HepG2 (cell line): Measurements from ENCODE around the gene ZNF74. TPM values are rescaled to one million over a fixed set of nuclear protein-coding genes. Genes with fewer than 3 reads are reported as not detected.

Experiments used
- ATAC-seq: fragments of 200-7000 bp; cut with Tn5 transposase; 3 replicates; pipeline ENCODE4 v1.9.1; 2020; ENCODE audit warnings: mild to moderate bottlenecking, moderate library complexity
- BruUV-seq: library from RNA; stranded (reverse); fragments of 400-500 nt; replicated peaks from 2 replicates; lab custom pipeline; 2021; lab: Mats Ljungman, UMichigan
- CTCF ChIA-PET: fragments of 300-600 bp; formaldehyde crosslinking; extraction: SDS; loops from one replicate; lab custom pipeline; 2021; ENCODE audit warnings: low total read pairs, inconsistent platforms, low intra/inter-chr PET ratio; lab: Yijun Ruan, JAX
- POLR2A ChIA-PET: fragments of 350-600 bp; sonication (Branson Sonifier 250); formaldehyde crosslinking; loops from one replicate; lab custom pipeline; 2020; ENCODE audit warnings: antibody characterized with exemption, inconsistent platforms; lab: Yijun Ruan, JAX
- DNase-seq: peaks from one replicate; pipeline ENCODE4 v3.0.0-alpha.2; 2015; ENCODE audit warnings: low spot score
- FAIRE-seq: peaks from 3 replicates; lab custom pipeline; 2011; peaks lifted over from hg19 to GRCh38; lab: Jason Lieb, UNC
- H2AFZ ChIP-seq: one replicate; pipeline ENCODE4 v1.6.1; 2011; ENCODE audit warnings: low read length, inconsistent platforms
- H3K27ac ChIP-seq: fragments of 300-600 bp; 3 replicates; pipeline ENCODE4 v1.8.0; 2011; ENCODE audit warnings: mixed run types, mild to moderate bottlenecking, mixed read lengths, low read length, inconsistent platforms; ENCODE audit not compliant: insufficient read depth; ENCODE audit errors: extremely low read length
- H3K27me3 ChIP-seq, 2 experiments: fragments of 200-600 bp in 1 of 2; 2 replicates in 1 of 2; 3 replicates in 1 of 2; pipeline versions ENCODE4 v1.6.0 to v1.8.0; 2011; ENCODE audit warnings: low read length in 2 of 2, mild to moderate bottlenecking in 2 of 2, moderate library complexity in 2 of 2, inconsistent platforms in 1 of 2; ENCODE audit not compliant: insufficient read depth in 2 of 2, control insufficient read depth in 1 of 2
- H3K36me3 ChIP-seq, 2 experiments: fragments of 200-600 bp in 1 of 2; replicated peaks in 1 of 2; 2 replicates in 1 of 2; 3 replicates in 1 of 2; pipeline versions ENCODE4 v1.5.1 to v1.8.0; 2011; ENCODE audit warnings: low read length in 2 of 2, inconsistent platforms in 1 of 2; ENCODE audit not compliant: insufficient read depth in 2 of 2, control insufficient read depth in 1 of 2
- H3K4me1 ChIP-seq: 2 replicates; pipeline ENCODE4 v1.5.1; 2012; ENCODE audit warnings: low read length, inconsistent platforms; ENCODE audit not compliant: insufficient read depth
- H3K4me2 ChIP-seq: 2 replicates; pipeline ENCODE4 v1.6.0; 2011; ENCODE audit warnings: low read depth, low read length, inconsistent platforms
- H3K4me3 ChIP-seq, 3 experiments: fragments of 200-600 bp in 1 of 3; sonication (generic), shearing (Covaris generic) in 1 of 3; replicated peaks in 1 of 3; 2 replicates each; pipeline ENCODE4 v1.5.1; 2011 to 2016; ENCODE audit warnings: low read length in 3 of 3, inconsistent platforms in 2 of 3, low read depth in 2 of 3, mild to moderate bottlenecking in 2 of 3, control low read depth in 1 of 3, mixed read lengths in 1 of 3; ENCODE audit not compliant: insufficient read depth in 1 of 3
- H3K79me2 ChIP-seq: one replicate; pipeline ENCODE4 v1.6.1; 2011; ENCODE audit warnings: low read length, inconsistent platforms; ENCODE audit not compliant: insufficient read depth
- H3K9ac ChIP-seq: 2 replicates; pipeline ENCODE4 v1.6.0; 2011; ENCODE audit warnings: mild to moderate bottlenecking, low read depth, low read length, inconsistent platforms; ENCODE audit not compliant: insufficient read depth
- H3K9me3 ChIP-seq: 2 replicates; pipeline ENCODE4 v1.5.1; 2012; ENCODE audit warnings: mild to moderate bottlenecking, low read length
- H4K20me1 ChIP-seq: 2 replicates; pipeline ENCODE4 v1.6.0; 2011; ENCODE audit warnings: inconsistent platforms, mild to moderate bottlenecking, low read length, moderate library complexity; ENCODE audit not compliant: insufficient read depth
- ARID2 ChIP-seq: sonication (generic); formaldehyde crosslinking; IDR thresholded peaks from 2 replicates; pipeline ENCODE4 v1.8.1; 2022; ENCODE audit warnings: mild to moderate bottlenecking, missing genetic modification reagents, borderline replicate concordance
- CC2D1A ChIP-seq: sonication (generic); formaldehyde crosslinking; IDR thresholded peaks from 2 replicates; pipeline ENCODE4 v1.8.1; 2023; ENCODE audit warnings: mild to moderate bottlenecking, missing genetic modification reagents
- FOXO1 ChIP-seq: sonication (generic); formaldehyde crosslinking; IDR thresholded peaks from 2 replicates; pipeline ENCODE4 v1.4.0; 2020; ENCODE audit warnings: missing genetic modification reagents
- NAIF1 ChIP-seq: sonication (generic); formaldehyde crosslinking; IDR thresholded peaks from 2 replicates; pipeline ENCODE4 v1.5.0; 2020; ENCODE audit warnings: mild to moderate bottlenecking, missing genetic modification reagents, borderline replicate concordance
- NFATC3 ChIP-seq: sonication (generic); formaldehyde crosslinking; IDR thresholded peaks from 2 replicates; pipeline ENCODE4 v1.5.1; 2020; ENCODE audit warnings: mild to moderate bottlenecking, missing genetic modification reagents
- PLRG1 ChIP-seq: fragments of 450-650 bp; conservative IDR thresholded peaks from 2 replicates; pipeline ENCODE4 v1.6.1; 2016
- SNRNP70 ChIP-seq: fragments of 200-400 bp; formaldehyde crosslinking; IDR thresholded peaks from 2 replicates; pipeline ENCODE4 v1.6.1; 2017; ENCODE audit warnings: mild to moderate bottlenecking, low read depth, low read length, moderate library complexity
- SRSF4 ChIP-seq: fragments of 200-400 bp; formaldehyde crosslinking; IDR thresholded peaks from one replicate; pipeline ENCODE4 v1.6.1; 2018; ENCODE audit warnings: mild to moderate bottlenecking, low read depth, low read length, moderate library complexity; ENCODE audit not compliant: poor library complexity, severe bottlenecking
- ZFP1 ChIP-seq: IDR thresholded peaks from 2 replicates; pipeline ENCODE4 v1.6.1; 2016
- ZNF101 ChIP-seq: sonication (generic); formaldehyde crosslinking; IDR thresholded peaks from 2 replicates; pipeline ENCODE4 v1.4.0; 2020; ENCODE audit warnings: mild to moderate bottlenecking, low read depth, missing genetic modification reagents, borderline replicate concordance
- ZNF546 ChIP-seq: sonication (generic); formaldehyde crosslinking; conservative IDR thresholded peaks from 2 replicates; pipeline ENCODE4 v1.8.1; 2023; ENCODE audit warnings: mild to moderate bottlenecking, missing genetic modification reagents
- WGBS: methylation state at CpG from one replicate; pipeline ENCODE4 v1.1.6; 2017; ENCODE audit warnings: low lambda C conversion rate; 5-methylcytosine and 5-hydroxymethylcytosine counted together
- in situ Hi-C: cut with HindIII; loops from 2 replicates; pipeline ENCODE4 v1.10.0; 2017; ENCODE audit warnings: low pct_unique_long_range_greater_than_20kb; ENCODE audit not compliant: extremely low pct_ligation_motif_present
- intact Hi-C: fragments of 100-400 bp; cut with micrococcal nuclease; formaldehyde crosslinking; loops from one replicate; pipeline ENCODE4 v1.10.0; 2022; ENCODE audit not compliant: unreplicated experiment
- polyA plus RNA-seq, 8 experiments: library from polyadenylated mRNA; depleted of rRNA in 3 of 8; stranded (reverse) in 7 of 8; unstranded in 1 of 8; fragments of >200 nt; fragmentation: Illumina TruSeq in 4 of 8; extraction: Trizol in 4 of 8; gene quantifications; 2 replicates each; pipeline versions ENCODE4 v1.2.1 to v1.2.3, GENCODE V29; 2011 to 2016; ENCODE audit warnings: low read depth in 4 of 8, missing spikeins in 1 of 8, mixed read lengths in 1 of 8; ENCODE audit not compliant: insufficient read depth in 1 of 8
- total RNA-seq, 5 experiments: library from RNA; depleted of rRNA; stranded (reverse); fragments of >200 nt; fragmentation: Illumina TruSeq; extraction: Trizol; gene quantifications; 2 replicates each; pipeline ENCODE4 v1.2.3, GENCODE V29; 2016; ENCODE audit warnings: low read depth in 1 of 5
- TF ChIP-seq, protein P1 (sequence below): sonication (generic); formaldehyde crosslinking; IDR thresholded peaks from 2 replicates; pipeline ENCODE4 v1.4.0; 2020; ENCODE audit warnings: mild to moderate bottlenecking, missing genetic modification reagents

The ZNF74 gene
- total and polyA plus RNA-seq, 2 of the 13 experiments (the other 11 are each of a cell fraction or from before 2014, with no cell fraction given), result 6.3 to 9.1 TPM

DNA sequence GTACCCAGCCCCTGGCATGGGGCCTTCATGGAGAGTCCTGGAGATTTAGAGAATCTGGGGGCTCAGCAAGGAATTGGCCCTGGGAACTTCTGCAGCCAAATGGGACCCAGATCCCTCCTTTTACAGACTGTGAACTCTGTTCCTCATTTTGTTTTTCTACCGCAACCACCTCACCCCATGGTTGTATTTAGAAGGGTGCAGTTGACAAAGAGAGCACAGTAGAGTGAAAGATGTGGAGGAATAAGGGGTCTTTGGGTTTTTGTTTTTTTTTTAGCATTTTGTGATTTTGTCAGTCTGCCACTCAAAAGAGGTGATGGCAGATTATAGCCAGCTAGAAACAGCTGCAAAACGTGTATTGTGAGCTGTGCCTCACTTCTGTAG is 1.9 kb downstream of the ZNF74 start:
- no TSS peak for BruUV-seq
- Histone ChIP-seq H3K27me3 (0 out of 5 replicates have a peak, but pooled peaks cover 0 to 5% of the 10 kb centered on the region in 2 experiments), H3K4me3 (no peak overlapping the region; a peak in 1 of 6 replicates), H3K9me3 (no peaks in the 10 kb centered on the region), H3K27ac (no peak overlapping the region), H3K36me3 (peaks cover 2 to 4% of the 10 kb centered on the region in 2 experiments; a peak in 3 of 5 replicates), H3K9ac (no peak overlapping the region), H3K4me2 (peak overlapping the region; percentile 80; the same call in 1 of the 2 replicates), H3K4me1 (peaks cover 41% of the 10 kb centered on the region)
- FAIRE-seq (no peak), ATAC-seq (no peak), DNase-seq (no peak)
- WGBS, result 71% methylated on average over 2 of the region's 2 CpGs
- CTCF ChIA-PET, result no interaction called here
- intact Hi-C loops, result no loop called here
- no peak for TF ChIP-seq ZNF546 (CRISPR knock-in tag)
- TF ChIP-seq, all 625 proteins: peak for 0
- H4K20me1 ChIP-seq, result no peaks in the 10 kb centered on the region
- in situ Hi-C loops, result no loop called here
- H3K79me2 ChIP-seq, result peaks cover 2% of the 10 kb centered on the region
- POLR2A ChIA-PET, result interaction anchor here (1.6 kb wide), 1 partner anchor 76 kb away, joined by 7 read pairs; the partner anchor contains the start of gene DGCR6L
- H2AFZ ChIP-seq, result no peak overlapping the region

DNA sequence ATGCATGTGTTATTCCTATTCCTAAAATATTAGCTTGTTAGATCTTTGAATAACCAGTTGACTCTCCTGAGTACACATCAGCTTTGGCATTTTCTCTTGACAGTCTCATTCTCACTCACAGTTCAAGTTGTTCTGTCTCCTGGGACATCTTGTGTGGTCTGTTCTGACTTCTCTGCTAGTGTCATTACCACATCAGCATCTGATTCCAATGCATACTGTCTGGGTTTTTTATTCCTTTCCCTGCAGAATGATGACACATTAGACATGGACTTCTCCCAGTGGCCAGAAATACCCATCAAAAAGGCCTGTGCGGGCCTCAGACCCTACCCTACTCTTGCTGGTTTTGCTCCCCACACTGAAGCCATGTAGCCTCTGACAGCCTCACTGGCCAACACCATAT is 2.7 kb downstream of the ZNF74 start:
- FAIRE-seq, result no peak
- H3K4me3 ChIP-seq, result no peak overlapping the region
- no peak for DNase-seq
- ATAC-seq, result no peak
- peaks cover 2% of the 10 kb centered on the region for H3K79me2 ChIP-seq
- H3K9ac ChIP-seq, result no peak overlapping the region
- 100% methylated on average over 1 of the region's 1 CpG for WGBS
- H3K4me2 ChIP-seq, result no peak overlapping the region
- no peak overlapping the region for H2AFZ ChIP-seq
- no TSS peak for BruUV-seq
- no peaks in the 10 kb centered on the region for H3K27me3 ChIP-seq
- H3K9me3 ChIP-seq, result no peaks in the 10 kb centered on the region
- H4K20me1 ChIP-seq, result no peaks in the 10 kb centered on the region
- POLR2A ChIA-PET, result no interaction called here
- H3K4me1 ChIP-seq, result peaks cover 41% of the 10 kb centered on the region
- H3K36me3 ChIP-seq, result peaks cover 4 to 9% of the 10 kb centered on the region in 2 experiments; a peak in 3 of 5 replicates
- in situ Hi-C loops (no loop called here), intact Hi-C loops (no loop called here)
- CTCF ChIA-PET, result no interaction called here
- H3K27ac ChIP-seq, result no peak overlapping the region
- TF ChIP-seq FOXO1 (CRISPR knock-in tag) (no peak), ZFP1 (no peak), NFATC3 (CRISPR knock-in tag) (no peak), NAIF1 (CRISPR knock-in tag) (no peak), PLRG1 (no peak), CC2D1A (CRISPR knock-in tag) (no peak), ARID2 (CRISPR knock-in tag) (no peak), ZNF101 (no peak), SRSF4 (no peak), SNRNP70 (no peak)
- TF ChIP-seq, protein P1, sequence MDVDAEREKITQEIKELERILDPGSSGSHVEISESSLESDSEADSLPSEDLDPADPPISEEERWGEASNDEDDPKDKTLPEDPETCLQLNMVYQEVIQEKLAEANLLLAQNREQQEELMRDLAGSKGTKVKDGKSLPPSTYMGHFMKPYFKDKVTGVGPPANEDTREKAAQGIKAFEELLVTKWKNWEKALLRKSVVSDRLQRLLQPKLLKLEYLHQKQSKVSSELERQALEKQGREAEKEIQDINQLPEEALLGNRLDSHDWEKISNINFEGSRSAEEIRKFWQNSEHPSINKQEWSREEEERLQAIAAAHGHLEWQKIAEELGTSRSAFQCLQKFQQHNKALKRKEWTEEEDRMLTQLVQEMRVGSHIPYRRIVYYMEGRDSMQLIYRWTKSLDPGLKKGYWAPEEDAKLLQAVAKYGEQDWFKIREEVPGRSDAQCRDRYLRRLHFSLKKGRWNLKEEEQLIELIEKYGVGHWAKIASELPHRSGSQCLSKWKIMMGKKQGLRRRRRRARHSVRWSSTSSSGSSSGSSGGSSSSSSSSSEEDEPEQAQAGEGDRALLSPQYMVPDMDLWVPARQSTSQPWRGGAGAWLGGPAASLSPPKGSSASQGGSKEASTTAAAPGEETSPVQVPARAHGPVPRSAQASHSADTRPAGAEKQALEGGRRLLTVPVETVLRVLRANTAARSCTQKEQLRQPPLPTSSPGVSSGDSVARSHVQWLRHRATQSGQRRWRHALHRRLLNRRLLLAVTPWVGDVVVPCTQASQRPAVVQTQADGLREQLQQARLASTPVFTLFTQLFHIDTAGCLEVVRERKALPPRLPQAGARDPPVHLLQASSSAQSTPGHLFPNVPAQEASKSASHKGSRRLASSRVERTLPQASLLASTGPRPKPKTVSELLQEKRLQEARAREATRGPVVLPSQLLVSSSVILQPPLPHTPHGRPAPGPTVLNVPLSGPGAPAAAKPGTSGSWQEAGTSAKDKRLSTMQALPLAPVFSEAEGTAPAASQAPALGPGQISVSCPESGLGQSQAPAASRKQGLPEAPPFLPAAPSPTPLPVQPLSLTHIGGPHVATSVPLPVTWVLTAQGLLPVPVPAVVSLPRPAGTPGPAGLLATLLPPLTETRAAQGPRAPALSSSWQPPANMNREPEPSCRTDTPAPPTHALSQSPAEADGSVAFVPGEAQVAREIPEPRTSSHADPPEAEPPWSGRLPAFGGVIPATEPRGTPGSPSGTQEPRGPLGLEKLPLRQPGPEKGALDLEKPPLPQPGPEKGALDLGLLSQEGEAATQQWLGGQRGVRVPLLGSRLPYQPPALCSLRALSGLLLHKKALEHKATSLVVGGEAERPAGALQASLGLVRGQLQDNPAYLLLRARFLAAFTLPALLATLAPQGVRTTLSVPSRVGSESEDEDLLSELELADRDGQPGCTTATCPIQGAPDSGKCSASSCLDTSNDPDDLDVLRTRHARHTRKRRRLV (CRISPR knock-in tag), result no peak
